ENCODE measurements around the gene TTLL10.

- TF ChIP-seq CTCF (optimal IDR thresholded peaks at IDR 0.05 in 1 of 3, IDR thresholded peaks at IDR 0.05 in 1 of 3, conservative IDR thresholded peaks at IDR 0.05 in 1 of 3; ENCODE audit: extremely low read depth in 1 of 3, insufficient read depth in 2 of 3, low read length in 3 of 3) (no peak), EZH2 (IDR thresholded peaks at IDR 0.05; ENCODE audit: low read length) (no peak)
Observed at GRCh38 chr1:1233567-1233892, 59.9 kb downstream of the TTLL10 start.

Measured in keratinocyte (primary cell).